Common myeloid progenitor, CD34-positive (primary cell): ENCODE results near the gene SDCCAG8.

ENCODE experiments used
- CTCF ChIA-PET: fragments of 350-600 bp; sonication (Branson Sonifier 250); formaldehyde crosslinking; loops from one replicate; lab custom pipeline; 2021; ENCODE audit warnings: antibody characterized with exemption; lab: Charles Lee
- POLR2A ChIA-PET: fragments of 350-600 bp; sonication (Branson Sonifier 250); formaldehyde crosslinking; loops from one replicate; lab custom pipeline; 2021; ENCODE audit warnings: antibody characterized with exemption; lab: Charles Lee
- DNase-seq, 3 donors: peaks; one replicate each; pipeline versions ENCODE4 v3.0.0 to v3.0.0-alpha.2; 2013
- H3K27ac ChIP-seq, 2 experiments: 1 replicate in 1 of 2; 2 replicates in 1 of 2; pipeline ENCODE4 v1.7.0; 2013; ENCODE audit warnings: inconsistent platforms in 2 of 2, low read length in 2 of 2, mild to moderate bottlenecking in 2 of 2, low read depth in 1 of 2, moderate library complexity in 1 of 2; ENCODE audit not compliant: severe bottlenecking in 2 of 2, insufficient read depth in 1 of 2, poor library complexity in 1 of 2
- H3K27me3 ChIP-seq, 5 experiments: replicated peaks in 2 of 5; 1 replicate in 3 of 5; 2 replicates in 2 of 5; pipeline versions ENCODE4 v1.6.1 to v1.7.0; 2013; ENCODE audit warnings: low read length in 4 of 5, mild to moderate bottlenecking in 2 of 5, moderate library complexity in 2 of 5, inconsistent platforms in 1 of 5; ENCODE audit not compliant: insufficient read depth in 5 of 5, control insufficient read depth in 4 of 5
- H3K36me3 ChIP-seq, 4 experiments: 1 replicate in 2 of 4; 2 replicates in 2 of 4; pipeline versions ENCODE4 v1.6.1 to v1.7.0; 2013; ENCODE audit warnings: low read length in 3 of 4, control low read depth in 1 of 4, mild to moderate bottlenecking in 1 of 4; ENCODE audit not compliant: control insufficient read depth in 4 of 4, insufficient read depth in 4 of 4
- H3K4me1 ChIP-seq, 4 experiments: 1 replicate in 3 of 4; 2 replicates in 1 of 4; pipeline versions ENCODE4 v1.6.1 to v1.7.1; 2013; ENCODE audit warnings: low read length in 3 of 4, mild to moderate bottlenecking in 3 of 4, control low read depth in 1 of 4, inconsistent platforms in 1 of 4, moderate library complexity in 1 of 4; ENCODE audit not compliant: control insufficient read depth in 4 of 4, insufficient read depth in 4 of 4; ENCODE audit errors: control extremely low read depth in 1 of 4
- H3K4me3 ChIP-seq, 7 experiments: 1 replicate in 4 of 7; 2 replicates in 3 of 7; pipeline versions ENCODE4 v1.5.1 to v1.7.0; 2013; ENCODE audit warnings: mild to moderate bottlenecking in 7 of 7, low read length in 6 of 7, moderate library complexity in 6 of 7, inconsistent platforms in 2 of 7, low read depth in 2 of 7, control low read depth in 1 of 7; ENCODE audit not compliant: insufficient read depth in 4 of 7, control insufficient read depth in 1 of 7; ENCODE audit errors: extremely low read depth in 1 of 7
- H3K9me3 ChIP-seq, 5 experiments: 1 replicate in 4 of 5; 2 replicates in 1 of 5; pipeline versions ENCODE4 v1.6.1 to v1.7.1; 2013; ENCODE audit warnings: low read length in 4 of 5, mild to moderate bottlenecking in 2 of 5, inconsistent platforms in 1 of 5, low read depth in 1 of 5, moderate library complexity in 1 of 5; ENCODE audit not compliant: control insufficient read depth in 4 of 5, insufficient read depth in 2 of 5; ENCODE audit errors: control extremely low read depth in 1 of 5
- WGBS: methylation state at CpG from one replicate; pipeline ENCODE4 v1.1.5; 2013; ENCODE audit not compliant: insufficient coverage; 5-methylcytosine and 5-hydroxymethylcytosine counted together

SDCCAG8 gene

GRCh38 chr1:243459059-243459458, 203.2 kb downstream of the SDCCAG8 start:
- WGBS = 12% methylated on average over 3 of the region's 3 CpGs
- H3K27ac ChIP-seq = no peak overlapping the region
- peaks cover 5 to 19% (median 13%) of the 10 kb centered on the region in 4 experiments for H3K4me1 ChIP-seq
- H3K27me3 ChIP-seq = no peaks in the 10 kb centered on the region
- H3K9me3 ChIP-seq = no peaks in the 10 kb centered on the region
- DNase-seq = peak in 2 of 3 donors; percentile 59 to 63
- H3K36me3 ChIP-seq = peaks cover 6 to 29% (median 19%) of the 10 kb centered on the region in 4 experiments
- ChIA-PET CTCF (interaction anchor here (1.4 kb wide), 1 partner anchor 9 kb away, joined by 4 read pairs; no protein-coding TSS in a partner anchor), POLR2A (no interaction called here)
- H3K4me3 ChIP-seq = peak overlapping the region in 2 of 7 experiments; percentile 12 to 19

GRCh38 chr1:243461700-243462099, 205.9 kb downstream of the SDCCAG8 start:
- no peaks in the 10 kb centered on the region for H3K27me3 ChIP-seq
- no peak overlapping the region for H3K4me3 ChIP-seq
- H3K36me3 ChIP-seq = peaks cover 4 to 18% (median 11%) of the 10 kb centered on the region in 4 experiments
- ChIA-PET CTCF (no interaction called here), POLR2A (no interaction called here)
- 100% methylated on average over 3 of the region's 4 CpGs for WGBS
- no peaks in the 10 kb centered on the region for H3K9me3 ChIP-seq
- H3K27ac ChIP-seq = no peak overlapping the region
- peaks cover 5 to 19% (median 13%) of the 10 kb centered on the region in 4 experiments for H3K4me1 ChIP-seq
- no peak for DNase-seq

GRCh38 chr1:243462929-243463697, 207.3 kb downstream of the SDCCAG8 start:
- no CpG with 5 or more reads among the region's 1 CpG for WGBS
- no peak for DNase-seq

GRCh38 chr1:243465081-243465480, 209.2 kb downstream of the SDCCAG8 start:
- Histone ChIP-seq H3K9me3 (no peaks in the 10 kb centered on the region), H3K4me1 (no peaks in the 10 kb centered on the region), H3K4me3 (no peak overlapping the region), H3K36me3 (peaks cover 2 to 22% (median 11%) of the 10 kb centered on the region in 4 experiments), H3K27me3 (no peaks in the 10 kb centered on the region), H3K27ac (no peak overlapping the region)
- POLR2A ChIA-PET = no interaction called here
- WGBS = 100% methylated on average over 3 of the region's 5 CpGs
- DNase-seq = no peak
- CTCF ChIA-PET = interaction anchor here (0.6 kb wide), 1 partner anchor 588 kb away, joined by 3 read pairs; no protein-coding TSS in a partner anchor

More at GRCh38 chr1:243462929-243463697, 207.3 kb downstream of the SDCCAG8 start:
- Histone ChIP-seq H3K4me1 (peaks cover 5 to 16% (median 13%) of the 10 kb centered on the region in 4 experiments), H3K27ac (no peak overlapping the region), H3K4me3 (no peak overlapping the region), H3K36me3 (peaks cover 2 to 19% (median 11%) of the 10 kb centered on the region in 4 experiments), H3K9me3 (no peaks in the 10 kb centered on the region), H3K27me3 (no peaks in the 10 kb centered on the region)
- ChIA-PET POLR2A (no interaction called here), CTCF (interaction anchor here (0.9 to 1.2 kb wide), 2 partner anchors 29 to 44 kb away, joined by 3 read pairs; no protein-coding TSS in a partner anchor)

- 98% methylated on average over 4 of the region's 5 CpGs for WGBS
- peaks cover 2 to 19% (median 11%) of the 10 kb centered on the region in 4 experiments for H3K36me3 ChIP-seq
- no peaks in the 10 kb centered on the region for H3K4me1 ChIP-seq
- POLR2A ChIA-PET = no interaction called here
- H3K4me3 ChIP-seq = no peak overlapping the region
- CTCF ChIA-PET = interaction anchor here (0.7 kb wide), 1 partner anchor 15 kb away, joined by 3 read pairs; no protein-coding TSS in a partner anchor
- H3K27me3 ChIP-seq = no peaks in the 10 kb centered on the region
- H3K9me3 ChIP-seq = no peaks in the 10 kb centered on the region
- no peak overlapping the region for H3K27ac ChIP-seq
- no peak for DNase-seq
Observed at GRCh38 chr1:243465738-243466137, 209.9 kb downstream of the SDCCAG8 start.

GRCh38 chr1:243469497-243469896, 213.7 kb downstream of the SDCCAG8 start:
- CTCF ChIA-PET = interaction anchor here (1.2 kb wide), 1 partner anchor 16 kb away, joined by 3 read pairs; no protein-coding TSS in a partner anchor
- H3K36me3 ChIP-seq = peaks cover 0 to 8% (median 4%) of the 10 kb centered on the region in 4 experiments
- DNase-seq = no peak
- no peak overlapping the region for H3K4me3 ChIP-seq
- no peak overlapping the region for H3K27ac ChIP-seq
- WGBS = 92% methylated on average over 2 of the region's 3 CpGs
- H3K27me3 ChIP-seq = no peaks in the 10 kb centered on the region
- peaks cover 0 to 28% (median 12%) of the 10 kb centered on the region in 4 experiments for H3K4me1 ChIP-seq
- POLR2A ChIA-PET = no interaction called here
- H3K9me3 ChIP-seq = no peaks in the 10 kb centered on the region

- no peak overlapping the region for H3K27ac ChIP-seq
- no peaks in the 10 kb centered on the region for H3K27me3 ChIP-seq
- no peak overlapping the region for H3K4me3 ChIP-seq
- peaks cover 0 to 17% (median 4%) of the 10 kb centered on the region in 4 experiments for H3K36me3 ChIP-seq
- ChIA-PET CTCF (no interaction called here), POLR2A (interaction anchor here (0.7 kb wide), 1 partner anchor 251 kb away, joined by 3 read pairs; no protein-coding TSS in a partner anchor)
- H3K4me1 ChIP-seq = peaks cover 0 to 28% (median 12%) of the 10 kb centered on the region in 4 experiments
- H3K9me3 ChIP-seq = no peaks in the 10 kb centered on the region
- DNase-seq = no peak
- over 99% methylated on average over 7 of the region's 7 CpGs for WGBS
Observed at GRCh38 chr1:243470502-243470901, 214.7 kb downstream of the SDCCAG8 start.
